K562 (cell line): ENCODE results near the gene SEC22A. TPM values are rescaled to one million over a fixed set of nuclear protein-coding genes. Genes with fewer than 3 reads are reported as not detected.

Source experiments
- ATAC-seq: fragments of 200-7000 bp; cut with Tn5 transposase; 3 replicates; pipeline ENCODE4 v1.9.1; 2020; ENCODE audit warnings: moderate library complexity
- BruUV-seq: library from RNA; stranded (reverse); fragments of 400-500 nt; replicated peaks from 2 replicates; lab custom pipeline; 2021; lab: Mats Ljungman, UMichigan
- CTCF ChIA-PET: fragments of 300-600 bp; formaldehyde crosslinking; extraction: SDS; loops from one replicate; lab custom pipeline; 2021; ENCODE audit warnings: low intra/inter-chr PET ratio; lab: Yijun Ruan, JAX
- POLR2A ChIA-PET: fragments of 300-600, 350-650 bp; sonication (Branson Sonifier 250); formaldehyde crosslinking; extraction: SDS; loops from one replicate; lab custom pipeline; 2021; ENCODE audit warnings: antibody characterized with exemption, inconsistent platforms; lab: Yijun Ruan, JAX
- DNase-seq, 4 experiments: peaks; one replicate each; pipeline versions ENCODE4 v3.0.0 to v3.0.0-alpha.2; 2011 to 2018; ENCODE audit warnings: low spot score in 3 of 4, mixed read lengths in 3 of 4; ENCODE audit errors: extremely low read depth in 1 of 4
- FAIRE-seq: peaks from 2 replicates; lab custom pipeline; 2011; peaks lifted over from hg19 to GRCh38; lab: Jason Lieb, UNC
- H2AFZ ChIP-seq: 2 replicates; pipeline ENCODE4 v1.6.0; 2011; ENCODE audit warnings: low read depth, low read length, control low read depth, inconsistent platforms
- H3K27ac ChIP-seq: fragments of 200-600 bp; 3 replicates; pipeline ENCODE4 v1.8.0; 2011; ENCODE audit warnings: low read depth, mild to moderate bottlenecking, control low read depth, inconsistent platforms, low read length, moderate library complexity, mixed read lengths; ENCODE audit errors: extremely low read depth
- H3K27me3 ChIP-seq, 2 experiments: fragments of 300-600 bp in 1 of 2; 2 replicates in 1 of 2; 3 replicates in 1 of 2; pipeline versions ENCODE4 v1.6.0 to v1.8.0; 2011; ENCODE audit warnings: inconsistent platforms in 2 of 2, low read length in 2 of 2, mild to moderate bottlenecking in 1 of 2, mixed read lengths in 1 of 2, moderate library complexity in 1 of 2; ENCODE audit not compliant: control insufficient read depth in 2 of 2, insufficient read depth in 2 of 2
- H3K36me3 ChIP-seq: fragments of 300-600 bp; 3 replicates; pipeline ENCODE4 v1.8.0; 2011; ENCODE audit warnings: mild to moderate bottlenecking, low read length, inconsistent platforms; ENCODE audit not compliant: control insufficient read depth, insufficient read depth
- H3K4me1 ChIP-seq, 2 experiments: fragments of 200-600 bp in 1 of 2; replicated peaks in 1 of 2; 2 replicates in 1 of 2; 3 replicates in 1 of 2; pipeline versions ENCODE4 v1.5.1 to v1.8.0; 2011; ENCODE audit warnings: inconsistent platforms in 2 of 2, low read length in 2 of 2, mild to moderate bottlenecking in 1 of 2, mixed read lengths in 1 of 2, moderate library complexity in 1 of 2; ENCODE audit not compliant: control insufficient read depth in 2 of 2, insufficient read depth in 2 of 2
- H3K4me2 ChIP-seq: 2 replicates; pipeline ENCODE4 v1.6.1; 2011; ENCODE audit warnings: low read length, control low read depth, inconsistent platforms, mixed read lengths; ENCODE audit not compliant: insufficient read depth
- H3K4me3 ChIP-seq: fragments of 200-600 bp; sonication (generic), shearing (Covaris generic); 2 replicates; pipeline ENCODE4 v1.5.1; 2016; ENCODE audit warnings: control low read depth, inconsistent platforms
- H3K79me2 ChIP-seq: fragments of 200-600 bp; 3 replicates; pipeline ENCODE4 v1.8.0; 2011; ENCODE audit warnings: low read length, inconsistent platforms; ENCODE audit not compliant: control insufficient read depth, insufficient read depth
- H3K9ac ChIP-seq, 2 experiments: 2 replicates each; pipeline versions ENCODE4 v1.6.0 to v1.6.1; 2011; ENCODE audit warnings: low read depth in 2 of 2, low read length in 2 of 2, control low read depth in 1 of 2, inconsistent platforms in 1 of 2, mild to moderate bottlenecking in 1 of 2, mixed read lengths in 1 of 2; ENCODE audit not compliant: insufficient read depth in 1 of 2
- H3K9me1 ChIP-seq: one replicate; pipeline ENCODE4 v1.6.0; 2011; ENCODE audit warnings: inconsistent platforms, mild to moderate bottlenecking, low read length, moderate library complexity; ENCODE audit not compliant: control insufficient read depth, insufficient read depth
- H3K9me3 ChIP-seq: replicated peaks from 2 replicates; pipeline ENCODE4 v1.5.1; 2011; ENCODE audit warnings: low read depth, low read length, inconsistent platforms; ENCODE audit not compliant: control insufficient read depth, insufficient read depth
- H4K20me1 ChIP-seq: replicated peaks from 2 replicates; pipeline ENCODE4 v1.6.1; 2011; ENCODE audit warnings: low read length, inconsistent platforms, mixed read lengths; ENCODE audit not compliant: control insufficient read depth, insufficient read depth
- FOXA3 ChIP-seq, 2 experiments: fragments of 450-650 bp in 1 of 2; sonication (generic) in 1 of 2; formaldehyde crosslinking; IDR thresholded peaks in 1 of 2; conservative IDR thresholded peaks in 1 of 2; 2 replicates each; pipeline versions ENCODE4 v1.4.0 to v1.8.0; 2020 to 2022; ENCODE audit warnings: mild to moderate bottlenecking in 2 of 2, missing genetic modification reagents in 1 of 2
- MIER1 ChIP-seq: fragments of 450-650 bp; IDR thresholded peaks from 2 replicates; pipeline ENCODE4 v1.6.1; 2016; ENCODE audit warnings: antibody characterized with exemption, mild to moderate bottlenecking, low read depth
- PHB2 ChIP-seq: fragments of 450-650 bp; IDR thresholded peaks from 2 replicates; pipeline ENCODE4 v1.6.1; 2017; ENCODE audit warnings: low read depth
- STAT5B ChIP-seq: fragments of 250-450 bp; sonication (Bioruptor Pico); IDR thresholded peaks from 2 replicates; pipeline ENCODE4 v1.8.0; 2021; ENCODE audit warnings: mild to moderate bottlenecking, inconsistent platforms
- ZKSCAN8 ChIP-seq: fragments of 200-800 bp; sonication (Bioruptor generic); IDR thresholded peaks from 2 replicates; pipeline ENCODE4 v1.6.1; 2016; ENCODE audit warnings: missing genetic modification characterization, missing compliant biosample characterization
- ZNF668 ChIP-seq: fragments of 250-450 bp; sonication (Bioruptor Pico); IDR thresholded peaks from 2 replicates; pipeline ENCODE4 v1.8.0; 2022; ENCODE audit warnings: mild to moderate bottlenecking, inconsistent platforms
- WGBS: fragments of 100-300 bp; shearing (Covaris generic); methylation state at CpG from one replicate; pipeline ENCODE4 v1.1.6; 2016; ENCODE audit warnings: low coverage, mixed read lengths; ENCODE audit not compliant: insufficient coverage; ENCODE audit errors: missing lambda C conversion rate; 5-methylcytosine and 5-hydroxymethylcytosine counted together
- in situ Hi-C: fragments of 300-500 bp; cut with MboI; formaldehyde crosslinking; loops from 4 replicates; pipeline ENCODE4 v1.15.0; 2018; ENCODE audit warnings: inconsistent platforms, mixed read lengths
- intact Hi-C: fragments of 100-400 bp; cut with micrococcal nuclease; formaldehyde crosslinking; loops from 2 replicates; pipeline ENCODE4 v1.14.2; 2022
- polyA plus RNA-seq, 8 experiments: library from polyadenylated mRNA; depleted of rRNA in 4 of 8; stranded (reverse) in 5 of 8; unstranded in 3 of 8; fragments of >200 nt; fragmentation: Nextera tagmentation in 2 of 8; fragmentation: Illumina TruSeq in 1 of 8; extraction: Ambion mirVana in 2 of 8; extraction: Trizol in 1 of 8; gene quantifications; 2 replicates each; pipeline versions ENCODE4 v1.2.1 to v1.2.3, GENCODE V29; 2011 to 2014; ENCODE audit warnings: inconsistent platforms in 1 of 8, missing spikeins in 1 of 8
- total RNA-seq, 7 experiments: library from RNA; depleted of rRNA in 6 of 7; stranded (reverse); fragments of >200 nt in 6 of 7; fragmentation: Illumina TruSeq in 2 of 7; extraction: Trizol in 2 of 7; gene quantifications; 2 replicates each; pipeline versions ENCODE4 v1.2.1 to v1.2.3, GENCODE V29; 2011 to 2021; ENCODE audit warnings: low replicate concordance in 1 of 7
- TF ChIP-seq, protein P1 (sequence below): fragments of 250-450 bp; sonication (Bioruptor Pico); IDR thresholded peaks from 2 replicates; pipeline ENCODE4 v1.4.0; 2020; ENCODE audit warnings: mild to moderate bottlenecking, moderate library complexity

Gene SEC22A
- total and polyA plus RNA-seq, 9 of the 15 experiments (the other 6 are each of a cell fraction or from before 2014, with no cell fraction given), result 7.9 to 44.5 (median 20.5) TPM

GRCh38 chr3:123292321-123293310, 90.9 kb downstream of the SEC22A start:
- WGBS, result 3% methylated on average over 12 of the region's 15 CpGs
- Histone ChIP-seq H3K9ac (no peak overlapping the region), H3K4me3 (no peak overlapping the region), H3K9me3 (no peaks in the 10 kb centered on the region), H3K79me2 (no peaks in the 10 kb centered on the region), H3K27me3 (peaks cover 0 to 74% of the 10 kb centered on the region in 2 experiments; a peak in 2 of 5 replicates), H3K9me1 (no peaks in the 10 kb centered on the region), H4K20me1 (no peaks in the 10 kb centered on the region), H3K4me2 (no peak overlapping the region), H3K4me1 (no peaks in the 10 kb centered on the region; a peak in 1 of 5 replicates), H2AFZ (no peak overlapping the region), H3K27ac (no peak overlapping the region)
- DNase-seq (no peak), ATAC-seq (no peak), FAIRE-seq (no peak)
- POLR2A ChIA-PET, result no interaction called here
- intact Hi-C loops, result no loop called here
- CTCF ChIA-PET, result no interaction called here
- BruUV-seq, result no TSS peak
- in situ Hi-C loops, result no loop called here
- TF ChIP-seq PHB2, result no peak
- TF ChIP-seq MIER1, result no peak
- TF ChIP-seq, protein P1, sequence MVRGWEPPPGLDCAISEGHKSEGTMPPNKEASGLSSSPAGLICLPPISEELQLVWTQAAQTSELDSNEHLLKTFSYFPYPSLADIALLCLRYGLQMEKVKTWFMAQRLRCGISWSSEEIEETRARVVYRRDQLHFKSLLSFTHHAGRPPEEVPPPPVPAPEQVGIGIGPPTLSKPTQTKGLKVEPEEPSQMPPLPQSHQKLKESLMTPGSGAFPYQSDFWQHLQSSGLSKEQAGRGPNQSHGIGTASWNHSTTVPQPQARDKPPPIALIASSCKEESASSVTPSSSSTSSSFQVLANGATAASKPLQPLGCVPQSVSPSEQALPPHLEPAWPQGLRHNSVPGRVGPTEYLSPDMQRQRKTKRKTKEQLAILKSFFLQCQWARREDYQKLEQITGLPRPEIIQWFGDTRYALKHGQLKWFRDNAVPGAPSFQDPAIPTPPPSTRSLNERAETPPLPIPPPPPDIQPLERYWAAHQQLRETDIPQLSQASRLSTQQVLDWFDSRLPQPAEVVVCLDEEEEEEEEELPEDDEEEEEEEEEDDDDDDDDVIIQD, result no peak
- no peak for TF ChIP-seq ZNF668 (CRISPR knock-in tag)
- no peak for TF ChIP-seq FOXA3 (CRISPR knock-in tag; conservative IDR thresholded peaks at IDR 0.05 in 1 of 2, IDR thresholded peaks at IDR 0.05 in 1 of 2)
- no peak for TF ChIP-seq STAT5B (CRISPR knock-in tag)
- TF ChIP-seq ZKSCAN8 (CRISPR knock-in tag), result no peak
- TF ChIP-seq, all 486 proteins: peak for 0
- H3K36me3 ChIP-seq, result no peaks in the 10 kb centered on the region
